Dedifferentiated amniotic fluid mesenchymal stem cell (primary cell): Measurements from ENCODE around the gene AMH.

Experiments used
- DNase-seq: peaks from one replicate; pipeline ENCODE4 v3.0.0-alpha.2; 2016; ENCODE audit errors: extremely low spot score

The AMH gene

DNA sequence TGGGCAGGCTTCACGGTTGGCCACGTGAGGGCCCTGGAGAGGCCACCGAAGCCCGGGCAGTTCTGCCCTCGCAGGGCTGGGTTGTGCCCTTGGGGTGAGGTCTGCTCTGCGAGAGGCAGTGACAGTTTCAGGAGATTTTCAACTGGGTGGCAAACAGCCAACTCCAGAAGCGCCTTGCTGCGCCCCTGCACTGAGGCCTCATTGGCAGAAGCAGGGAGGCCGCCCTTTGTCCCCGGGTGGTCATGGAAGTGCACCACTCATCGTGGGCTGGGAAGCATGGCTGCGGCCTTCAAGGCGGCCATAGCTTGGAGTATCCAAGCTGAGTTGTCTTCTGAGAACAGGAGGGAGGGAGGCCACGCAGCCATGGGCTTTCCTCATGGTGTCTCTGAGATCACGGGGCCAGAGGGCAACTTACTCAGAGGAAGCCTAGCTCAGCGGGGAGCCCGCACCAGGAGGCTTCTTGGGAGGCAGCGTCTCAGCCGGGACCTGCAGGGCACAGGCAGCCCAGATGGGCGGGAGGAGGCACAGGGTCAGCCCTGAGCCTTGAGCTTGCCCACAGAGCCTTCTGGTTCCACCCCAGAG is 27.8 kb upstream of the AMH start:
- DNase-seq = no peak

GRCh38 chr19:2221918-2222317 is 27.2 kb upstream of the AMH start:
- no peak for DNase-seq

GRCh38 chr19:2223391-2223790 is 25.7 kb upstream of the AMH start:
- DNase-seq = no peak

DNA sequence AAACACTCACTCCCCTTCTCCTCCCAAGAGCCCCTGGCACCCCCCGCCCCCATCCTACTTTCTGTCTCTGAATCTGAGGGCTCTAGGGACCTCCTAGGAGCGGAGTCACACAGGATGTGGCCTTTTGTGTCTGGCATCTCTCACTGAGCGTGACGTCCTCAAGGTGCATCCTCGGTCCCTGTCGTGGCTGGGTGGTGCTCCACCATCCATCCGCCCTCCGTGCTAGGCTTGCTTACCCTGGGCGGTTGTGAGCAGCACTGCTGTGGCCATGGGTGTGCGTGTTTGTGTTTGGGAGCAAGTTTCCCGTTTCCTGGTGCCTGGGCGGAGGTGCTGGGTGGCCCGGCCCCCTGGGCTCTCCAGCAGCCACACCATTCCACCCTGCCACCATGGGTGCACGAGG is 25.2 kb upstream of the AMH start:
- no peak for DNase-seq

- no peak for DNase-seq
Observed at GRCh38 chr19:2224754-2225349, 24.3 kb upstream of the AMH start.

DNA sequence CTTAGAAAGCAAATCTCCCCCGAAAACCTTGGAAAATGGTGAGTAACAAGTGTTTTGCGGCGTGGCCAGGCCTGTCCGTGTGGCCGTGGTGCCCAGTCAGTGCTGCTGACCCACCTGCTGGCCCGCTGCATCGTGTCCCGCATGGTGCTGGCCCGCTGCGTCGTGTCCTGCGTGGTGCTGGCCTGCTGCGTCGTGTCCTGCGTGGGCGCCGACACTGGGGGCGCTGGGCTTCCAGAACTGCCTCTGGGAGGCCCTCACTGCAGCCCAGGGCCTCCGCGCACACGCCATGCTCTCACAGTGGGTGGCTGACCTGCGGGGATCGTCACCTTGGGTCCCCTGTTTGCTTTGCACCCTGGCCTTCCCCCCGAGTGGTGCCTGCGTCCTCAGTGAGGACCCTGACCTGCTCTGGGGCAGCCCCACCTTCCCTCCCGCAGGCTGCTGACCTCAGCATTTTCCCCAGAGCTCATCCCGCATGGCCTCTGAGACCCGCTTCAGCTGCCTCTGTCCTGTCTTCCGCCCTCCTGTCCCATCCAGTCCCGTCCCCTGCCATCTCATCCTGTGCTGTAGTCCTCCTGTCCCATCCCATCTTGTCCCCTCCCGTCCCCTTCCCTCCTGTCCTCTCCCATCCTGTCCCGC is 23.6 kb upstream of the AMH start:
- DNase-seq = no peak

GRCh38 chr19:2226051-2226839 is 22.9 kb upstream of the AMH start:
- no peak for DNase-seq

GRCh38 chr19:2226840-2227360 is 22.2 kb upstream of the AMH start:
- no peak for DNase-seq

DNA sequence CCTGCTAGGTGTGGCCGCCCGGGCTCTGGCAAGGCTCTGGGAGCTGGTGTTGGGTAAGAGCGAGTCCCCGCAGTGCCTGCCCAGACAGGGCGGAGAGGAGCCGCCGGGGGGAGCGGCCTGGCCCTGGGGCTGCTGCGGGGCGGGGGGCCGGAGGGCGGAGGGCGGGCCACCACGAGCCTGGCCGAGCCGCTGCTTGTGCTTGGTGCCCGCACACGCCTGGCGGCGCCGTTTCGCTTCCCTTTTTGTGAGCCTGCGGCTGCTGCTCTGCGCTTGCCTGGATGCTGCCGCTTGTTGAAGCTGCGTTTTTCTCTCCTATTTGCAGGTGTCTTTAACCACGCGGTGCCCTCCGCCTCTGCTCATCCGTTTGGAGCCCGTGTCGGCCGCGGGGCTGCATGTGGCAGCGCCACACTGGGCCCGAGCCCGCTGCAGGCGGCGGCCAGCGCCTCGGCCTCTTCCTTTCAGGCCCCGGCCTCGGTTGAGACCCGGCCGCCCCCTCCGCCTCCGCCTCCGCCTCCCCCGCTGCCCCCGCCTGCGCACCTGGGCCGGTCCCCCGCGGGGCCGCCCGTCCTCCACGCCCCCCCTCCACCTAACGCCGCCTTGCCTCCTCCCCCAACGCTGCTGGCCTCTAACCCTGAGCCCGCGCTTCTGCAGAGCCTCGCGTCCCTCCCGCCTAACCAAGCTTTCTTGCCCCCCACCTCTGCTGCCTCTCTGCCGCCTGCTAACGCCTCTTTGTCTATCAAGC is 21.5 kb upstream of the AMH start:
- DNase-seq = no peak

GRCh38 chr19:2228157-2229030 is 20.7 kb upstream of the AMH start:
- DNase-seq = no peak

DNA sequence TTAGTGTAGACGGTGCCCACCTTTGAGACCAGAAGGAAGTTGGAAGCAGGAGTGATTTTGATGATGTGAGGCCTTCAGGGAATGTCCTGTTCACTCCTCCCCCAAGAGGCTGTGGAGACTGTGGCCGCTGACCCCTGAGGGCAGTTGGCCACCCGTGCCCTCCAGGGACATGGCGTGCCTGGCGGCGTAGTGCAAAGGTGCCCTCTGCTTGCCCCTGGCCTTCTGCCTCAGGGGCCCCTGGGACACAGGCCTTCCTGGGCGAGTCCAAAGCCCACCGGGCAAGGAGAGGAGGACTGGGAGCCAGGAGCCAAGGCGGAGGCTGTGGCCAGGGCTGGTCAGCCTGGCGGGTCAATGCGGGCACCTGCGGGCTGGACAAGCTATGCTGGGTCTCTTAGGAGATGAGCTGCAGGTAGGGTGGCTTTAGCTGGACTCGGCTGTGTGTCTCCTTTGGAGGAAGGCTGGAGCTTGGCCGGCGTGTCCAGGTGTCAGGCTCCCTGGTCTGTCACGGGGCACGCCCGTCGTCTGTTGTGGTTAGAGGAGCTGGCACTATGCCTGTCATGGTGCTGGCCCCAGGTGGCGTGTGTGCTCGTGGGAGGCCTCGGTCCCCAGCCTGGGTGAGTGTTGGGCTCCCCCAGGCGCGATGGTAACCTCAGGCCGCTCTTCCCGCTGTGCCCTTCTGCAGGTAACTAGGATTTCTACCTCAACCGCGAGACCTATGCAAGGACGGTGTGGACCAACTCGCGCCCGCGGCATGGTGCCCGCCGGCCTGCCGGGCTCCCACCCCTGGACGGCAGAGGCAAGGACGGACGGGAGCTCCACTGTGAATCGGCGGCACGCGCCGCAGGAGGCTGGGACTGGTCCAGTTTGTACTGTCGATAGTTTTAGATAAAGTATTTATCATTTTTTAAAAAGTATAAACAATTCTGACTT is 19.8 kb upstream of the AMH start:
- DNase-seq = no peak

DNA sequence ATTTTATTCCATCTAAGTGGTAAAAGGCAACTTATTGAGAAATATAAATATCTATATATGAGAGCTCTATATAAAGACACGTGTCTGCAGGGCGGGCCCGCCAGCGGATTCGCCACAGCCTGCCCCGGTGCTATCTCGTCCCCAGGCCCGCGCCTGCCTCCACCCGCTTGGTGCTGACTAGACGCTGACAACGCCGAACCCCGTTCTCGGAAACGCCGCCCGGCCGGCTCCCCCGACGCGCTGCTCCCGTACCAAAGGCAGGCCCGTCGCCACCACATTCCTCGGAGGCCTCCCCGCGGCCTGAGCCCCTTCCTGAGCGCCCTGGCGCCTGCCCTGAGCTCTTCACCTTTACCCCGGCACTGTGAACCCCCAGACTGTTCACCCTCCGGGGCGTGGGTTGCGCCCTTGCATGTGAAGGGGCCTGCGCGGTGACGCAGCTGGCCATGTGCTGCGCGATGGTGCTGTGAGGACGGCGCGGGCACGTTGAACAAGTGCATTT is 19.0 kb upstream of the AMH start:
- DNase-seq = no peak

- DNase-seq = no peak
Observed at GRCh38 chr19:2230807-2231533, 18.2 kb upstream of the AMH start.

- no peak for DNase-seq
Observed at GRCh38 chr19:2231621-2232221, 17.4 kb upstream of the AMH start.

DNA sequence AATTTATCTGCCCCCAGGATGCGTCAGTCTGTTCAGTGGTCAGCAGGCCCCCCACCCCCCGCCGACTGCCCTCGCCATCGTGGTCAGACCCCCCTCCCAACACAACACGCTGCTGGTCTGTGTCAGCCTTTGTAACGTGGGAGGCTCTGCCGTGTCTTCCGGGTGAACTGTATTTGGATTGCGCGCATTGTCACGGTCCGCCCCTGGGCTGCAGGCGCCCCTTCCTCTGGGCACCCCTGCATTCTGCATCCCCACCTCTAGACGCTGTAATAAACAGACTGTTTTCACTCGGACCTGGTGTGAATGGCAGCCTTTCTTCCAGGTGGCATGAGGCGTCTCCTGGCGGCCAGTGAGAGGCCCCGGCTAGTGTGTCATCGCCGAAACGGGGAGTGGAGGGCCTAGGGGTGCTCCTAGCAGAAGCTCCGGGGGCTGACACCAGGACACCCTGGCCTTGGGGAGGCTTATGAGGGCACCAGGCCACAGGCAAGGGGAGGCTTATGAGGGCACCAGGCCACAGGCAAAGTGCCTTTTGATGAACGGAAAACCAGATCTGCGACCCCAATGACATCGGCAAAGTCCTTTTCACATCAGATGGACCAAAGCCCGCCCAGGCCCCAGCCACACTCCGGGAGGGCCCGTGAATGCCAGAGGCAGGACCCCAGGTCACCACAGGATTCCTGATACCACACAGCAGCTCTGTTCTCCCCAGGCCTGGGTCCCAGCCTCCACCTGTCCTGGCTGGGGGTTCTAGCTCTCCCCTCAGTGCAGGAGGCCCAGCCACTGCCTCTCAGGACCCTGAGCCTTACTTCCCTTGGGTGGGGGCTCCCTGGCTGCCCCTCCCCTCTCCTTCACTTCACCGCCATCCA is 16.6 kb upstream of the AMH start:
- DNase-seq = no peak

- no peak for DNase-seq
Observed at GRCh38 chr19:2233601-2234280, 15.4 kb upstream of the AMH start.

DNA sequence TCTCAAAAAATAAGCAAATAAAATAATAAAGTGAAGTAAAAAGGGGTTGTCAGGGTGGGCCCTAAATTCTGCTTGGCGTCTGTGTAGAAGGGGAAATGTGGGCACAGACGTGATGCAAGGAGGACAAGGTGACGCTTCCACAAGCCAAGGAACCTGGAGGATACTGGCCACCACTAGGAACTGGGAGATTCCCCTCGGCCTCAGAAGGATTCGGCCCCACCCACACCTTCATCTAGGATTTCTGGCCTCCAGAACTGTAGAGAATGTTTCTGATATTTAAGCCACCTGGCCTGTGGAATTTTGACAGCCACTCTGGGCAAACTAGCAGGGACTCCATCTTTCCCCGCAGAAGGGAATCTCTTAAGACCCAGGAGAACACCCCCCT is 14.1 kb upstream of the AMH start:
- DNase-seq = no peak
